PC-3 (cell line): ENCODE measurements around the gene ATXN10.

Experiments used
- CTCF ChIP-seq: fragments of 300-600 bp; sonication (generic); conservative IDR thresholded peaks from 2 replicates; pipeline ENCODE4 v1.5.1; 2017; ENCODE audit warnings: antibody characterized with exemption, low read depth, mild to moderate bottlenecking, low read length
- EZH2 ChIP-seq: fragments of 300-600 bp; sonication (generic); IDR thresholded peaks from one replicate; pipeline ENCODE4 v1.6.1; 2017; ENCODE audit warnings: antibody characterized with exemption, mild to moderate bottlenecking, low read length; ENCODE audit not compliant: unreplicated experiment

GRCh38 chr22:45686836-45687235, 15.2 kb downstream of the ATXN10 start:
- no peak for TF ChIP-seq CTCF
- TF ChIP-seq EZH2 = no peak
